Cardiac atrium fibroblast (primary cell): ENCODE results near the gene APOBEC4. TPM values are rescaled to one million over a fixed set of nuclear protein-coding genes. Genes with fewer than 3 reads are reported as not detected.

Experiments
- total RNA-seq: library from RNA; depleted of rRNA; stranded (reverse); fragments of >200 nt; gene quantifications from 2 replicates; pipeline ENCODE4 v1.2.3, GENCODE V29; 2015

Gene APOBEC4
- total RNA-seq = not detected in 2 replicates

GRCh38 chr1:183652547-183653461 is at the start of gene APOBEC4:
TSS of gene APOBEC4 (minus strand) at chr1:183653316. CDS start at chr1:183648781, 4,535 bp downstream.

GRCh38 chr1:183635606-183636333 is 17.3 kb downstream of the APOBEC4 start, which contains the start of gene ARPC5:
TSS of gene ARPC5 (minus strand) at chr1:183635783. CDS start at chr1:183635659, 124 bp downstream.

Other genes starting within 250 kb of the APOBEC4 start
- 3.2 and 3.4 TPM in 2 replicates for gene NMNAT2, start 234.9 kb downstream of the APOBEC4 start, total RNA-seq
- gene SMG7, start 180.8 kb downstream of the APOBEC4 start, total RNA-seq = 6.0 and 23.2 TPM in 2 replicates
- not detected in 2 replicates for gene NCF2, start 62.9 kb downstream of the APOBEC4 start, total RNA-seq
- 180 and 221 TPM in 2 replicates for gene ARPC5, start 17.5 kb downstream of the APOBEC4 start, total RNA-seq
- 21.3 and 23.0 TPM in 2 replicates for gene RGL1, start 151.8 kb upstream of the APOBEC4 start, total RNA-seq